Activated CD8-positive, alpha-beta memory T cell treated with anti-CD3 and anti-CD28 coated beads for 4 hours (primary cell): ENCODE data around the gene SH3BP4.

Source experiments
- DNase-seq, 2 donors: peaks; one replicate each; pipeline ENCODE4 v3.0.0-alpha.2; 2020; ENCODE audit warnings: low read depth in 2 of 2

Gene SH3BP4

DNA sequence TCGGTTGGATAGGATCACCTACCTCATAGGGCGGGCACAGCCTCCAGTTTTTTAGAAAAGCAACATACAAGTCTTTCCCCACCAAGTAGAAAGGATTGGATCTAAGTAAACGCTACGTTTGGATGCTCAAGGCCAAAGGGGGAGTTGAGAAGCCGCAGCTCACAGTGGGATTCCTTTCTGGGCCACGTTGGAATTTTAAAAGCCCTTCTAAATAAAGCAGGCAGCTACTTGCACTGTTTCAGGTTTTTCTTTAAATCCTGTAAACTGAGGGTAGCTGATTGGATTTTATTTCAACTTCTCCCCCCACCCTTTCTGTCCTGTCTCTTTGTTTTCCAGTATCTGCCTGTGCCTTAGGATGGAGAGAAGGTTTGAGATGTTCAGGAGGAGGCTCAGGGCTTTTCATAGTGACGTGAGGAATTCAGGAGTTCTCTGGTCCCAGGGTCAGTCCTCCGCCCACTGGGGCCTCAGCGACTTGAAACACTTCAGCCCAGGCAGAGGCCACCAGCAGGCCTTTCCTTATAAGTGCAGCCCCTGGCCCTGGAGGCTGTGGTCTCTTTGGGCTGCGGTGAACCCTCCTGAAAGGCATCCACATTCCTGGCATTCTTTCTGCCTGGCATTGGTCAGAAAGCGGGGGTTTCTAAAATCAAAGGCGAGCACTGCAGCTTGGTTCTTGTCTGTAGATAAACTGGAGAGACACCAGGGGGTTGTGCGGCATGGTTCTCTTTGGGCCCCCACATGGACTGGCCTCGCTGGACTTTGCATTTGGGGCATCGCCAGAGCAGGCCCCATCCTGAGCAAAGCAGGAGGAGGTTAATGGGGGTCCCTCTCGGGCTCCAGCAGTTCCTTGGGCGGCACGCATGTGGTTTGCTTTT is 44.5 kb downstream of the SH3BP4 start:
- no peak for DNase-seq

- DNase-seq = no peak
Observed at GRCh38 chr2:234996941-234997270, 45.1 kb downstream of the SH3BP4 start.

GRCh38 chr2:234997389-234997788 is 45.6 kb downstream of the SH3BP4 start:
- no peak for DNase-seq

- DNase-seq = no peak
Observed at GRCh38 chr2:234998404-234999211, 46.8 kb downstream of the SH3BP4 start.

- DNase-seq = no peak
Observed at GRCh38 chr2:234999740-235000425, 48.1 kb downstream of the SH3BP4 start.

GRCh38 chr2:235000426-235001236 is 48.8 kb downstream of the SH3BP4 start:
- no peak for DNase-seq

DNA sequence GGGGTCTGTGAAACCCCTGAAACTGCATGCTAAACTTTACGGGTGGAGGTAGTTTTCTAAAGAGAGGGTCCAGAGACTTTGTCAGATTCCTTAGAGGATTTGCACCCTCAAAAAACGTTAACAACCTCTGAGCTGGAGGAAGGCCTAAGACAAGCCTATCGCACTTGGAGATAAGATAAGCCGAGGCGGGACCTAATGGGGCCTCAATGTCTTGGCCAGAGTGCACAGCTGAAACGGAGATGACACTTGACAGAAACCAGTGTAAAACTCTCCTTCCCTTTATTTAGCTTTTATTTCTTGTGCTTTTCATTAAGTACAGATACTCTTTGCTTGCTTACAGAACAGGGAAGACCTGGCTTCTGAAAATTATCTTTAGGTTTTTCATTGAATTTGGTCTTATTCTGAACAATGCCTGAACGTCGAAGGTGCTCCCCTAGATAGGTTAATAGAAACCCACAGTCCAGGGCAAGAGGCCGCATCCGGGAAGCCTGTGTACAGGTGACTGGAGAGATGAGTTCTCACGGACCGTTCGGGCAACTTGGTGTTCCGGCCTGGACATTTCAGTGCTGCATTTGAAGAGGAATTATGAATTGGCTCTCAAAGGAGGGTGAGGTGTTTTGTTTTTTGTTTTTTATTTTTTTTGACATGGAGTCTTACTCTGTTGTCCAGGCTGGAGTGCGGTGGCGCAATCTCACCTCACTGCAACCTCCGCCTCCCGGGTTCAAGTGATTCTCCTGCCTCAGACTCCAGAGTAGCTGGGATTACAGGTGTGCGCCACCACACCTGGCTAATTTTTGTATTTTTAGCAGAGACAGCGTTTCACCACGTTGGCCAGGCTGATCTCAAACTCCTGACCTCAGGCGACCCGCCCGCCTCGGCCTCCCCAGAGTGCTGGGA is 49.7 kb downstream of the SH3BP4 start:
- DNase-seq = no peak

GRCh38 chr2:235002198-235003095 is 50.6 kb downstream of the SH3BP4 start:
- DNase-seq = no peak

GRCh38 chr2:235003096-235003775 is 51.4 kb downstream of the SH3BP4 start:
- no peak for DNase-seq

GRCh38 chr2:235004329-235004903 is 52.6 kb downstream of the SH3BP4 start:
- DNase-seq = no peak

DNA sequence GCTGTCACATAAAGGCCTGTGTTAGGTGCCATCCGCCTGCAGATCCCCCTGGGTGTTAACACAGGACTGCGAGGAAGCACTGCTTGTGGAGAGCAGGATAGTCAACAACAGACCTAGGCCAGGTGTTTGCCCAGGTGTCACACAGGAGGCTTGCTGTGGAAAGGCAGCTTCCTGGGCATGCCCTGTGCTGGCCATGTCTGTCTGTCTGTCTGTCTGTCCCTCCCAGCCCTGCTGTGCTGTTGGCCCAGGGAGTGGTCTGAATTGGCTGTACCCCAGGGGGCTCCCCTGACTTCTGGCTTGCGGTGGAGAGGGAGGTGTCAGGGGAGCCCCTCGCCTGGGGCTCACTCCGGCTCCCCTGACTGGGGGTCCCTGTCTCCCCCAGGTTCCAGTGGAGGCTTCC is 53.2 kb downstream of the SH3BP4 start:
- DNase-seq = no peak

DNA sequence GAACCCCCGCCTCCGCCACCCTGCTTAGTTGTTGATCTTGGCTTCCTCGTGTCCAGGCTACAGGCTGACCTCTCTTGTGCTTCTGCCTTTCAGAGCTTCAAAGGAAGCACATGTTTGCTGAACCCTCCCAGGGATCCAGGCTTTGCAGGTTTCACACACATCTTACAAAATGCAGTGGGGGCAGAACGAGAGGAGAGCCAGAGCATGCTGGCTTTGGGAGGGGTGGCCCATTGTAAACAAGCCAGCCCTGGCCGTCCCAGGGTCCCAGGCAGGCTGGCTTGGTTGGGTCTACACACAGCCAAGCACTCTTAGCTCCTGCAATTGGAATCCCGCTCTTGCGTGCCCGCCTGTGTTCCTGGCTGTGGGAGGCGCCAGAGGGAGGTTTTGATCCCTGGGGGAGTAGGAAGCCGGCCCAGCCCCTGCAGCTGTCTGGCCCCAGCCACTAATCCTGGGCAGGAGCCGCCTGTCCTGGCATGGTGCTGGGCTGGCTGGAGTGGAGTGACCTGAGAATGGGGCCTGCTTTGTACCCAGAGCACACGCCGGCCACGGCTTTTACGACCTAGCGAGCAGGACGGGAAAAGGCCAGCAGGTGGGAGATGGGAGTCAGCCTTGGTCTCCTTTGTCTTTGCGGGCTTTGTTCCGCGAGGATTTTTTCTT is 53.9 kb downstream of the SH3BP4 start:
- DNase-seq = no peak

DNA sequence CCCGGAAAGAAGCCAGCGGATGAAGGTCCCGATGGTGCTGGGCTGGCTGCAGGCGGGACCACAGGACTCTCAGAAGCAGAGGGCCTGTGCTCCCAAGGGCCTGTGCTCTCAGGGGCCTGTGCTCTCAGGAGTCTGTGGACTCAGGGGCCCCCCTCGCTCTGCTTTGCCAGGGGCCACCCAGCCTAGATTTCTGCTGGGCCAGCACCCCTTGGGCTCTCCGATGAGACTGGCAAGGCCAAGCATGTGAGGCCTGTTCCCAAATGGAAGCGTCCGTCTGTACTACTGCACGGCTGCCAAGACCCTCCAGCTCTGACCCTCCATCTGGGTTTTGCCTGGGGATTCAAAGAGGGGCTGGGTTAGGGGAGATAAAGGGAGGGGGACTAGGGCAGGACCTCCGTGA is 54.6 kb downstream of the SH3BP4 start:
- DNase-seq = no peak

DNA sequence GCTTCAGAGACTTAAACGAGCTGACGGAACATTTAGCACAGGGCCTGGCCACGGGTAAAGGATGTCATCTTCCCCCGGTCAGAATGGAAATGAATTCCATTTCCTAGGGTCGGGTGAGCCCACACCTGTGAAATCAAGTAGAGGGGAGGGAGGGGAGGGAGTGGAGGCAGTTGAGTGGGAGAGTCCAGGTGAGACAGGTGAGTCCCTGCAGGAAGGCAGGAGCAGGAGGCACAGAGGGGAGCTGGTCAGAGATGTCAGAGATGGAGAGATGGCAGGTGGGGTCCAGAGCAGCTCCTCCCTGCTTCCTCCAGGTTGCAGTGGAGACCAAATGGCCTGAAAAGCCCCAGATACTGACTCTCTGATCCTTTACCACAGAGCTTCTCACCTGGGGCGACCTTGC is 55.2 kb downstream of the SH3BP4 start:
- no peak for DNase-seq

DNA sequence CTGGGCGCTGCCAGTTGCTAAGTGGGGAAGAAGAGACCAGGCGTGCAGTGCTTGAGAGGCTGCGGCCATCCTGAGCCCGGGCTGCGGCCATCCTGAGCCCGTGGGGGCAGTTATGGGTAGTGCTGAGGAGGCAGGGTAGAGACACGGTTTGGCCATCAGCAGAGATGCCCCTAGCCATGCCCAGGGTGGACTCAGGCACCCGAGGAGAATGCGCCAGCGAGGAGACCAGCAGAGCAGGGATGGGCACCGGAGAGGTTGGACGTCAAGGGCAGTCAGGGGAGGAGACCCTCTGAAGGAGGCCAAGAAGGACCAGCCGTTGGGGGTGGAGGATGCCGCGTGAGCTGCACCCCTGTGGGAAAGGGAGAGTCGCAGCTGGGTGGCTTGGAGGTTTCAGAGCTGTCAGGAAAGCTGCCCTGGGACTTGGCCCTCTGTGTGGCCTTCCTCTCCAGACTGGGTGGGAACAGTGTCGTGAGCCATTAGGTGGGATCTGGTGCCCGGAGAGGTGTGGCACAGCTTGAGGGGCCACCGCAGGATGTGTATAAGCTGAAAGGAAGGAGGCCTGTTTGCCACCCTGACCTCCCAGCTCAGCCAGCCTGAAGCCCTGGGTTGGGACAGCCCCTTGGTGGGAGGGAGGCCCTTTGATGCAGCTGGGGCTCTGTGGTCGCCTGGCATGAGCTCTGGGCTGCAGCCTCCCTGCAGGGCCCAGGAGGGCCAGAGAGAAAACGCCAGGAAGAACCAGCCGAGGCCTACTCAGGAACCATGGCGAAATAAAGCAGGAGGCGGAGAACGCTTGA is 56.0 kb downstream of the SH3BP4 start:
- DNase-seq = no peak

GRCh38 chr2:235008584-235009044 is 56.8 kb downstream of the SH3BP4 start:
- DNase-seq = no peak

DNA sequence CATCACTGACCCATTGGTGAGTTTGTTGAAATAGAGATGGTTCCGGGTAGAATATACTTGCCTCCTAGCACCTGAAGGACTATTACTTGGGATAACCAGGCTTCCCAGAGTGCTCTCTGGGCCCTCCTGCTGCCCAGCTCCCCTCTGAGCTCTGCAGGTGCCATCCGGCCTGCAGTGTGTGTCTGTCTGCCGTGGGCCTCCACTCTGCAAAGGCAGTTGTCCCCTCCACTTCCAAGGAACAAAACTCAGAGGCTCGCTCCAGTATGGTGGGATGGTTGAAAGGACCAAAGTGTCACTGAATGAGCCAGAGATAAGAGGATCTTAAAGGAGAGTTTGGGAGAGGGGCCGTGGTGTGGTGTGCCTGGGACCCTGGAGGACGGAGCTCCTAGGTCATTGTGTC is 57.3 kb downstream of the SH3BP4 start:
- DNase-seq = no peak
